Liver (tissue), 9 donors: ENCODE data around the gene CACNA1H. TPM values are rescaled to one million over a fixed set of nuclear protein-coding genes. Genes with fewer than 3 reads are reported as not detected.
"Not testable (repeated sequence)": the region's sequence is repeated elsewhere in the genome, so short reads cannot be mapped to it uniquely, and the experiment has no call there.

ENCODE experiments used
- DNase-seq: peaks from one replicate; pipeline ENCODE4 v3.0.0-alpha.2; 2017; ENCODE audit warnings: low spot score
- H3K27ac ChIP-seq, 2 donors: one replicate each; pipeline ENCODE4 v1.7.0; 2013; ENCODE audit warnings: inconsistent platforms in 2 of 2, low read length in 2 of 2, control low read depth in 1 of 2, low read depth in 1 of 2, mild to moderate bottlenecking in 1 of 2
- H3K27me3 ChIP-seq, 4 donors: one replicate each; pipeline versions ENCODE4 v1.6.1 to v1.7.0; 2013; ENCODE audit warnings: low read length in 3 of 4, inconsistent platforms in 1 of 4, mild to moderate bottlenecking in 1 of 4, moderate library complexity in 1 of 4; ENCODE audit not compliant: control insufficient read depth in 4 of 4, insufficient read depth in 4 of 4
- H3K36me3 ChIP-seq, 4 donors: one replicate each; pipeline versions ENCODE4 v1.6.1 to v1.7.0; 2013; ENCODE audit warnings: low read length in 3 of 4, mild to moderate bottlenecking in 3 of 4, low read depth in 1 of 4, moderate library complexity in 1 of 4; ENCODE audit not compliant: control insufficient read depth in 4 of 4, insufficient read depth in 3 of 4
- H3K4me1 ChIP-seq, 4 donors: one replicate each; pipeline versions ENCODE4 v1.6.1 to v1.7.0; 2013; ENCODE audit warnings: low read length in 3 of 4, mild to moderate bottlenecking in 3 of 4, moderate library complexity in 1 of 4; ENCODE audit not compliant: control insufficient read depth in 4 of 4, insufficient read depth in 4 of 4
- H3K4me3 ChIP-seq, 3 donors: one replicate each; pipeline versions ENCODE4 v1.6.1 to v1.7.0; 2013; ENCODE audit warnings: low read length in 3 of 3, control low read depth in 1 of 3, low read depth in 1 of 3, mild to moderate bottlenecking in 1 of 3
- H3K9ac ChIP-seq, 2 donors: one replicate each; pipeline ENCODE4 v1.7.0; 2013; ENCODE audit warnings: low read length in 2 of 2, mild to moderate bottlenecking in 2 of 2, moderate library complexity in 2 of 2, control low read depth in 1 of 2, low read depth in 1 of 2
- H3K9me3 ChIP-seq, 4 donors: one replicate each; pipeline versions ENCODE4 v1.6.1 to v1.7.0; 2013; ENCODE audit warnings: low read length in 3 of 4; ENCODE audit not compliant: control insufficient read depth in 4 of 4
- CTCF ChIP-seq: fragments of 150-350 bp; IDR thresholded peaks from 2 replicates; pipeline ENCODE4 v1.5.1; 2017; ENCODE audit warnings: improper control_type of control experiment, low read depth, low read length; ENCODE audit not compliant: missing input control
- EGR1 ChIP-seq, 2 donors: IDR thresholded peaks; 2 replicates each; pipeline ENCODE4 v1.6.1; 2016 to 2018; ENCODE audit warnings: antibody characterized with exemption in 2 of 2, low read depth in 2 of 2
- FOXA2 ChIP-seq: IDR thresholded peaks from 2 replicates; pipeline ENCODE4 v1.6.1; 2016; ENCODE audit warnings: antibody characterized with exemption
- GABPA ChIP-seq, 2 donors: IDR thresholded peaks in 1 of 2; conservative IDR thresholded peaks in 1 of 2; 2 replicates each; pipeline ENCODE4 v1.6.1; 2016; ENCODE audit warnings: antibody characterized with exemption in 2 of 2, mild to moderate bottlenecking in 1 of 2, moderate library complexity in 1 of 2
- HNF4A ChIP-seq, 2 donors: conservative IDR thresholded peaks; 2 replicates each; pipeline ENCODE4 v1.6.1; 2016; ENCODE audit warnings: antibody characterized with exemption in 2 of 2, mild to moderate bottlenecking in 2 of 2
- JUND ChIP-seq, 2 donors: IDR thresholded peaks; 2 replicates each; pipeline ENCODE4 v1.6.1; 2016; ENCODE audit warnings: antibody characterized with exemption in 2 of 2
- NR2F2 ChIP-seq: IDR thresholded peaks from 2 replicates; pipeline ENCODE4 v1.6.1; 2016; ENCODE audit warnings: antibody characterized with exemption
- SP1 ChIP-seq: IDR thresholded peaks from 2 replicates; pipeline ENCODE4 v1.6.1; 2018; ENCODE audit warnings: antibody characterized with exemption, mild to moderate bottlenecking
- YY1 ChIP-seq: IDR thresholded peaks from 2 replicates; pipeline ENCODE4 v1.6.1; 2016; ENCODE audit warnings: antibody characterized with exemption, mild to moderate bottlenecking
- ZBTB33 ChIP-seq: IDR thresholded peaks from 2 replicates; pipeline ENCODE4 v1.6.1; 2016; ENCODE audit warnings: antibody characterized with exemption
- WGBS: extraction: QIAGEN DNeasy Blood & Tissue Kit; methylation state at CpG from one replicate; pipeline ENCODE4 v1.1.7; 2013; 5-methylcytosine and 5-hydroxymethylcytosine counted together
- polyA plus RNA-seq, 2 donors: library from polyadenylated mRNA; stranded (reverse) in 1 of 2; unstranded in 1 of 2; fragments of 200-250 nt in 1 of 2; fragments of >200 nt in 1 of 2; fragmentation: Nextera tagmentation in 1 of 2; extraction: Ambion mirVana in 1 of 2; gene quantifications; one replicate each; pipeline versions ENCODE4 v1.2.1 to v1.2.3, GENCODE V29; 2013 to 2015
- total RNA-seq, 2 donors: library from RNA; depleted of rRNA; stranded (reverse); fragments of >200 nt; gene quantifications; one replicate each; pipeline ENCODE4 v1.2.3, GENCODE V29; 2014
- TF ChIP-seq, protein P1 (sequence below): IDR thresholded peaks from 2 replicates; pipeline ENCODE4 v1.6.1; 2016; ENCODE audit warnings: antibody characterized with exemption
- donor health status: healthy.
- donor health status: healthy.
- donor health status: healthy.
- donor health status: healthy.
- donor health status: healthy.

CACNA1H gene
- total and polyA plus RNA-seq, 4 donors = 0.21 to 8.5 (median 6.1) TPM

DNA sequence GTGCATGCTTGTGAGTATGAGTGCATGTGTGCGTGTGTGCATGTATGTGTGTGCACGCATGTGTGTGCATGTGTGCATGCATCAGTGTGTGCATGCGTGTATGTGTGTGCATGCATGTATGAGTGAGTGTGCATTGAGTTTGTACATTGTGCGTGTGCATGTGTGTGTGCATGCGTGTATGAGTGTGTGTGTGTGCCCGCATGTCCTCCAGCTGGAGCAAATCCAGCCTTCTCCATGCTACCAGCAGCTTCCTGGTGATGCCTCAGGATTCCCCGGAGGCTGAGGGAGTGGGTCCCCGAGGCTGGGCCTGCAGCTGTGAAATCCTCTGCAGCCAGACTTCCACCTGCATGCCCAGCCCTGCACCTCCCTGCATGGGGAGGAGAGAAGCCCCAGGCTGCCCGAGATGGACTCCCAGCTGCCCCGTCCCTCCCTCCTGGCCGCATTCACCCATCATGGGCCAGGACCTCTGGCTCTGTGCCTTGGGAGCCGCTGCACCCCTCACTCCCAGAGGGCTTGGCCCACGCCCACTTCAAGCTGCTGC lies 112.3 kb downstream of the CACNA1H start:
- no peak for DNase-seq
- Histone ChIP-seq H3K36me3 (no peaks in the 10 kb centered on the region), H3K9me3 (no peaks in the 10 kb centered on the region), H3K9ac (no peak overlapping the region), H3K27ac (no peak overlapping the region), H3K4me3 (no peak overlapping the region), H3K4me1 (no peaks in the 10 kb centered on the region), H3K27me3 (peaks cover 0 to 7% (median 1%) of the 10 kb centered on the region in 4 donors)
- no peak for TF ChIP-seq HNF4A (conservative IDR thresholded peaks at IDR 0.05)
- no peak for TF ChIP-seq SP1
- 83% methylated on average over 13 of the region's 13 CpGs for WGBS

DNA sequence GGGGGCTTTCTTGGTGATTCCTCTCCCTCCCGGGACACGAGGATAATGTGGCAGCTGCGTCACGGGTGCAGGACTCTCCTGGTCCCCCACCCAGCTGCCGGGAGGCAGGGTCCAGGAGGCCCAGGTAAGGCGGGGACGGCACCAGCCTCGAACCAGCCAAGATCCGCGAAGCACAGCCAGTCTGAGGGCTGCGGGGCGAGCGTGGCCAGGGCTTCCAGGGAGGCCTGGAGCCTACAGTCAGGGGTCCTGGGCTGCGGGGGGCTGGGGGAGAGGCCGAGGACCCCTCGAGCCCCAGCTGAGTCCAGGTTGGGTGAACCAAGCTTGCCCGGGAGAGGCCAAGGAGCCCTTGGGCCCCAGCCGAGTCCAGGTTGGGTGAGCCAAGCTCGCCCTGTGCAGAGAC lies 112.9 kb downstream of the CACNA1H start:
- H3K4me1 ChIP-seq = no peaks in the 10 kb centered on the region
- H3K36me3 ChIP-seq = no peaks in the 10 kb centered on the region
- peaks cover 0 to 5% (median 0%) of the 10 kb centered on the region in 4 donors for H3K27me3 ChIP-seq
- DNase-seq = no peak
- H3K9ac ChIP-seq = no peak overlapping the region
- H3K27ac ChIP-seq = no peak overlapping the region
- H3K4me3 ChIP-seq = no peak overlapping the region
- TF ChIP-seq NR2F2 = no peak
- no peak for TF ChIP-seq EGR1 (IDR thresholded peaks at IDR 0.05; ENCODE audit: low read depth in 2 of 2)
- no peaks in the 10 kb centered on the region for H3K9me3 ChIP-seq
- 90% methylated on average over 19 of the region's 19 CpGs for WGBS

GRCh38 chr16:1269418-1269817 lies 116.5 kb downstream of the CACNA1H start:
- 95% methylated on average over 7 of the region's 7 CpGs for WGBS

GRCh38 chr16:1271380-1271723 lies 118.4 kb downstream of the CACNA1H start:
- DNase-seq = no peak
- TF ChIP-seq, protein P1, sequence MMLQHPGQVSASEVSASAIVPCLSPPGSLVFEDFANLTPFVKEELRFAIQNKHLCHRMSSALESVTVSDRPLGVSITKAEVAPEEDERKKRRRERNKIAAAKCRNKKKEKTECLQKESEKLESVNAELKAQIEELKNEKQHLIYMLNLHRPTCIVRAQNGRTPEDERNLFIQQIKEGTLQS = no peak
- TF ChIP-seq ZBTB33 = no peak
- no peak for TF ChIP-seq FOXA2
- TF ChIP-seq JUND (IDR thresholded peaks at IDR 0.05) = no peak
- no peak for TF ChIP-seq CTCF
- TF ChIP-seq YY1 = no peak
- TF ChIP-seq GABPA (IDR thresholded peaks at IDR 0.05 in 1 of 2, conservative IDR thresholded peaks at IDR 0.05 in 1 of 2) = no peak
- Histone ChIP-seq H3K4me3 (no peak overlapping the region), H3K36me3 (no peaks in the 10 kb centered on the region), H3K4me1 (no peaks in the 10 kb centered on the region), H3K9me3 (no peaks in the 10 kb centered on the region), H3K27ac (no peak overlapping the region), H3K27me3 (no peaks in the 10 kb centered on the region), H3K9ac (no peak overlapping the region)
- 89% methylated on average over 12 of the region's 12 CpGs for WGBS

More at GRCh38 chr16:1269418-1269817, 116.5 kb downstream of the CACNA1H start:
- H3K9me3 ChIP-seq, H3K27ac ChIP-seq, H3K4me1 ChIP-seq, H3K27me3 ChIP-seq, H3K9ac ChIP-seq, H3K4me3 ChIP-seq, H3K36me3 ChIP-seq, DNase-seq: not testable (repeated sequence)

Other genes starting within 250 kb of the CACNA1H start
- 10 to 100 TPM in 1 of 2 donors, 1 to 10 TPM in 1; 8.8 to 24.3 TPM for gene LMF1, start 182.1 kb upstream of the CACNA1H start, total RNA-seq
- gene LMF1, start 182.1 kb upstream of the CACNA1H start, polyA plus RNA-seq = 10 to 100 TPM; 11.5 to 13.6 TPM
- gene SOX8, start 171.3 kb upstream of the CACNA1H start, total RNA-seq = under 1 TPM; 0.17 to 0.33 TPM
- gene SOX8, start 171.3 kb upstream of the CACNA1H start, polyA plus RNA-seq = under 1 TPM in 1 of 2 donors, not detected in 1; 0.05 TPM
- gene SSTR5, start 80.4 kb upstream of the CACNA1H start, total RNA-seq = not detected
- gene SSTR5, start 80.4 kb upstream of the CACNA1H start, polyA plus RNA-seq = not detected
- not detected for gene C1QTNF8, start 56.9 kb upstream of the CACNA1H start, total RNA-seq
- gene C1QTNF8, start 56.9 kb upstream of the CACNA1H start, polyA plus RNA-seq = not detected
- gene TPSG1, start 72.2 kb downstream of the CACNA1H start, total RNA-seq = not detected
- gene TPSG1, start 72.2 kb downstream of the CACNA1H start, polyA plus RNA-seq = under 1 TPM in 1 of 2 donors, not detected in 1; 0.55 TPM
- under 1 TPM; 0.09 to 0.67 TPM for gene TPSB2, start 77.1 kb downstream of the CACNA1H start, total RNA-seq
- 10 to 100 TPM in 1 of 2 donors, under 1 TPM in 1; 0.24 to 12.7 TPM for gene TPSB2, start 77.1 kb downstream of the CACNA1H start, polyA plus RNA-seq
- 1 to 10 TPM in 1 of 2 donors, under 1 TPM in 1; 0.23 to 1.1 TPM for gene TPSAB1, start 87.6 kb downstream of the CACNA1H start, total RNA-seq
- 10 to 100 TPM in 1 of 2 donors, 1 to 10 TPM in 1; 1.4 to 10.8 TPM for gene TPSAB1, start 87.6 kb downstream of the CACNA1H start, polyA plus RNA-seq
- under 1 TPM in 1 of 2 donors, not detected in 1; 0.28 TPM for gene TPSD1, start 103.0 kb downstream of the CACNA1H start, total RNA-seq
- gene TPSD1, start 103.0 kb downstream of the CACNA1H start, polyA plus RNA-seq = under 1 TPM in 1 of 2 donors, not detected in 1; 0.40 TPM
- gene UBE2I, start 156.5 kb downstream of the CACNA1H start, total RNA-seq = 10 to 100 TPM; 21.8 to 23.9 TPM
- 10 to 100 TPM; 19.4 to 23.2 TPM for gene UBE2I, start 156.5 kb downstream of the CACNA1H start, polyA plus RNA-seq
- 1 to 10 TPM; 2.3 to 2.8 TPM for gene BAIAP3, start 180.5 kb downstream of the CACNA1H start, total RNA-seq
- 1 to 10 TPM; 1.6 to 3.8 TPM for gene BAIAP3, start 180.5 kb downstream of the CACNA1H start, polyA plus RNA-seq
- gene TSR3, start 198.8 kb downstream of the CACNA1H start, total RNA-seq = 10 to 100 TPM; 20.3 to 29.5 TPM
- gene TSR3, start 198.8 kb downstream of the CACNA1H start, polyA plus RNA-seq = 10 to 100 TPM; 28.3 to 29.9 TPM
- gene GNPTG, start 198.8 kb downstream of the CACNA1H start, total RNA-seq = 10 to 100 TPM; 24.4 to 31.4 TPM
- gene GNPTG, start 198.8 kb downstream of the CACNA1H start, polyA plus RNA-seq = 10 to 100 TPM; 50.7 to 79.6 TPM